SK-N-MC (cell line): Measurements from ENCODE around the gene POU6F1.

Experiments
- EZH2 ChIP-seq: fragments of 200-600 bp; sonication (generic); IDR thresholded peaks from one replicate; pipeline ENCODE4 v1.6.1; 2017; ENCODE audit warnings: antibody characterized with exemption
- FOXP2 ChIP-seq: optimal IDR thresholded peaks from 2 replicates; pipeline ENCODE3; 2011; ENCODE audit warnings: mild to moderate bottlenecking, moderate library complexity; ENCODE audit not compliant: insufficient read depth; ENCODE audit errors: extremely low read length, control extremely low read depth
- POLR2AphosphoS5 ChIP-seq: IDR thresholded peaks from 2 replicates; pipeline ENCODE4 v1.6.1; 2012; ENCODE audit warnings: mild to moderate bottlenecking, low read depth, low read length, borderline replicate concordance

DNA sequence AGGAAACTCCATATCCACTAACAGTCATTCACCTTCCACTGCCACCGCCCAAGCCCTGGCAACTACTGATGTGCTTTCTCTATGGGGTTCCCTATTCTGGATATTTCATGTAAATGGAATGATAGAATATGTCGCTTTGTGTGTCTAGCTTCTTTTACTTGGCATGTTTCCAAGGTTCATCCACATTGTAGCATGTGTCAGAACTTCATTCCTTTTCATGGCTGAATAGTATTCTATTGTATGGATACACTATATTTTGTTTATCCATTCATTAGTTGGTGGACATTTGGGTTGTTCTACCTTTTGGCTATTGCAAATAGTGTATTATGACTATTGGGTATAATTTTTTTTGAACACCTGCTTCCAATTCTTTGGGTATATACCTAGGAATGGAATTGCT is 8.6 kb downstream of the POU6F1 start:
- TF ChIP-seq EZH2 = no peak
- no peak for TF ChIP-seq POLR2AphosphoS5
- no peak for TF ChIP-seq FOXP2
